Measurements from ENCODE around the gene ANO6. TPM values are rescaled to one million over a fixed set of nuclear protein-coding genes. Genes with fewer than 3 reads are reported as not detected.

The ANO6 gene
- total RNA-seq, 1 experiment from 2014 or later, result 51.4 TPM

- TF ChIP-seq EZH2 (IDR thresholded peaks at IDR 0.05; ENCODE audit: low read depth), result no peak
- no peak for TF ChIP-seq CTCF (conservative IDR thresholded peaks at IDR 0.05)
- Histone ChIP-seq H3K79me2 (ENCODE audit: low read depth) (no peaks in the 10 kb centered on the region), H3K4me3 (no peak overlapping the region), H3K4me2 (no peak overlapping the region), H3K4me1 (replicated peaks; ENCODE audit: insufficient read depth) (peaks cover 8% of the 10 kb centered on the region), H4K20me1 (ENCODE audit: insufficient read depth) (no peaks in the 10 kb centered on the region), H3K27ac (no peak overlapping the region), H3K36me3 (ENCODE audit: low read depth) (peaks cover 34% of the 10 kb centered on the region), H3K27me3 (ENCODE audit: insufficient read depth, low read depth) (no peaks in the 10 kb centered on the region), H3K9me3 (ENCODE audit: insufficient read depth, low read depth) (peaks cover 6% of the 10 kb centered on the region; the same call in 1 of the 2 replicates), H2AFZ (no peak overlapping the region), H3F3A (ENCODE audit: insufficient read depth, low read depth) (no peaks in the 10 kb centered on the region; the same call in 1 of the 2 replicates), H3K9me2 (ENCODE audit: insufficient read depth) (no peaks in the 10 kb centered on the region)
- POLR2A ChIA-PET (ENCODE audit: unreplicated experiment), result interaction anchor here (0.6 kb wide), 1 partner anchor 534 kb away, joined by 10 read pairs; no protein-coding TSS in a partner anchor
- intact Hi-C loops (cut with micrococcal nuclease; ENCODE audit: unreplicated experiment), result loop anchor here (10.0 kb wide), 1 partner anchor 60 kb away; no protein-coding TSS in a partner anchor
- DNase-seq, result no peak
- BruUV-seq (replicated peaks), result no TSS peak
- CTCF ChIA-PET, result no interaction called here
Measured at GRCh38 chr12:45354399-45354798, 138.5 kb downstream of the ANO6 start.

- Histone ChIP-seq H3K4me3 (no peak overlapping the region), H3K4me2 (no peak overlapping the region), H3K79me2 (ENCODE audit: low read depth) (no peaks in the 10 kb centered on the region), H3K4me1 (replicated peaks; ENCODE audit: insufficient read depth) (no peaks in the 10 kb centered on the region; the same call in 1 of the 2 replicates), H3K27ac (no peak overlapping the region), H3K9me3 (ENCODE audit: insufficient read depth, low read depth) (no peaks in the 10 kb centered on the region), H4K20me1 (ENCODE audit: insufficient read depth) (no peaks in the 10 kb centered on the region), H3K36me3 (ENCODE audit: low read depth) (peaks cover 30% of the 10 kb centered on the region), H3F3A (ENCODE audit: insufficient read depth, low read depth) (no peaks in the 10 kb centered on the region; the same call in 1 of the 2 replicates), H3K9me2 (ENCODE audit: insufficient read depth) (no peaks in the 10 kb centered on the region), H2AFZ (no peak overlapping the region), H3K27me3 (ENCODE audit: insufficient read depth, low read depth) (no peaks in the 10 kb centered on the region)
- POLR2A ChIA-PET (ENCODE audit: unreplicated experiment), result interaction anchor here (0.6 to 0.7 kb wide), 2 partner anchors 57 to 126 kb away, joined by 4 to 5 read pairs; no protein-coding TSS in a partner anchor
- BruUV-seq (replicated peaks), result no TSS peak
- intact Hi-C loops (cut with micrococcal nuclease; ENCODE audit: unreplicated experiment), result loop anchor here (10.0 kb wide), 1 partner anchor 61 kb away; no protein-coding TSS in a partner anchor
- CTCF ChIA-PET, result no interaction called here
- TF ChIP-seq EZH2 (IDR thresholded peaks at IDR 0.05; ENCODE audit: low read depth), result no peak
- no peak for TF ChIP-seq CTCF (conservative IDR thresholded peaks at IDR 0.05)
- peak; percentile 19 to 43 for DNase-seq
Measured at GRCh38 chr12:45355730-45356129, 139.8 kb downstream of the ANO6 start.

- no peak overlapping the region for H2AFZ ChIP-seq
- DNase-seq, result no peak
- H3K4me3 ChIP-seq, result no peak overlapping the region
- H3K27ac ChIP-seq, result no peak overlapping the region
- H4K20me1 ChIP-seq (ENCODE audit: insufficient read depth), result no peaks in the 10 kb centered on the region
- H3K79me2 ChIP-seq (ENCODE audit: low read depth), result no peaks in the 10 kb centered on the region
- ChIA-PET CTCF (no interaction called here), POLR2A (ENCODE audit: unreplicated experiment) (no interaction called here)
- intact Hi-C loops (cut with micrococcal nuclease; ENCODE audit: unreplicated experiment), result loop anchor here (10.0 kb wide), 1 partner anchor 62 kb away; no protein-coding TSS in a partner anchor
- H3K27me3 ChIP-seq (ENCODE audit: insufficient read depth, low read depth), result no peaks in the 10 kb centered on the region
- H3K4me2 ChIP-seq, result no peak overlapping the region
- H3K4me1 ChIP-seq (replicated peaks; ENCODE audit: insufficient read depth), result no peaks in the 10 kb centered on the region; the same call in 1 of the 2 replicates
- TF ChIP-seq CTCF (conservative IDR thresholded peaks at IDR 0.05) (no peak), EZH2 (IDR thresholded peaks at IDR 0.05; ENCODE audit: low read depth) (no peak)
- H3K9me3 ChIP-seq (ENCODE audit: insufficient read depth, low read depth), result peaks cover 6% of the 10 kb centered on the region; the same call in 1 of the 2 replicates
- BruUV-seq (replicated peaks), result no TSS peak
- H3F3A ChIP-seq (ENCODE audit: insufficient read depth, low read depth), result no peaks in the 10 kb centered on the region; the same call in 1 of the 2 replicates
- H3K36me3 ChIP-seq (ENCODE audit: low read depth), result peaks cover 33% of the 10 kb centered on the region
- no peaks in the 10 kb centered on the region for H3K9me2 ChIP-seq (ENCODE audit: insufficient read depth)
Measured at GRCh38 chr12:45356822-45357538, 141.1 kb downstream of the ANO6 start.
